Activated CD4-positive, alpha-beta T cell treated with anti-CD3 and anti-CD28 coated beads, Interleukin-2, amount 10 ng/mL, durations not matched to agents 24 days and 14 days (primary cell): ENCODE results near the gene SLC38A6. TPM values are rescaled to one million over a fixed set of nuclear protein-coding genes. Genes with fewer than 3 reads are reported as not detected.
"Not testable (repeated sequence)": the region's sequence is repeated elsewhere in the genome, so short reads cannot be mapped to it uniquely, and the experiment has no call there.

ENCODE experiments used
- DNase-seq: peaks from one replicate; pipeline ENCODE4 v3.0.0; 2022
- H3K27ac Mint-ChIP-seq: one replicate; pipeline ENCODE4 v1.8.0; 2022; ENCODE audit warnings: mild to moderate bottlenecking, mixed read lengths
- H3K27me3 Mint-ChIP-seq: one replicate; pipeline ENCODE4 v1.8.0; 2022; ENCODE audit warnings: mixed read lengths
- H3K36me3 Mint-ChIP-seq: one replicate; pipeline ENCODE4 v1.8.0; 2022; ENCODE audit warnings: low read depth, mild to moderate bottlenecking, mixed read lengths
- H3K4me1 Mint-ChIP-seq: one replicate; pipeline ENCODE4 v1.8.0; 2021; ENCODE audit warnings: mixed read lengths
- H3K4me3 Mint-ChIP-seq: one replicate; pipeline ENCODE4 v1.8.0; 2022; ENCODE audit warnings: mild to moderate bottlenecking, moderate library complexity, mixed read lengths
- H3K9me3 Mint-ChIP-seq: one replicate; pipeline ENCODE4 v1.8.0; 2021; ENCODE audit warnings: mixed read lengths
- intact Hi-C: fragments of 100-400 bp; cut with micrococcal nuclease; formaldehyde crosslinking; loops from one replicate; pipeline ENCODE4 v1.15.1; 2023
- total RNA-seq: library from RNA; stranded (reverse); gene quantifications from 2 replicates; pipeline ENCODE4 v1.2.3, GENCODE V29; 2022

SLC38A6 gene
- total RNA-seq, 1 donor from 2014 or later = 4.7 TPM

DNA sequence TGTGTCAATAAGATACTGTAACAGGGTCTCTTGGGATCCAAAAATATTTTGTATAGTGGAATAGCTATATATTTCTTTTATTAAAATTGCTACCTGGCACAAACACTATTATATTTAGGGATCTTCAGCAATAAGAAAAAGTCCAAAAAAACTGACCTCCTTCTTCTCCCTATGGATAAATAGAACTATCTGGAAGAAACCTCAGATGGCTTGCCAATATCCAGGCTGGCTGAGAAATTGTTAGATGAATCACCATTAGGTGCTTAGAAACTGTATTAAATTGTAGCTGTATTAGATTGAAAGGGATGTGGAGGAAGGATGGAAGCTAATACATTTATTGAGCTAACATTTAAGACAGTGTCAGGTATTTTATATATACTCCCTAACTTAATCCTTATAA, 66.0 kb downstream of the SLC38A6 start:
- Mint-ChIP-seq H3K4me1 (peaks cover 2% of the 10 kb centered on the region), H3K9me3 (no peaks in the 10 kb centered on the region), H3K36me3 (no peaks in the 10 kb centered on the region), H3K4me3 (no peak overlapping the region), H3K27ac (no peak overlapping the region), H3K27me3 (no peaks in the 10 kb centered on the region)
- DNase-seq = no peak
- intact Hi-C loops = no loop called here

DNA sequence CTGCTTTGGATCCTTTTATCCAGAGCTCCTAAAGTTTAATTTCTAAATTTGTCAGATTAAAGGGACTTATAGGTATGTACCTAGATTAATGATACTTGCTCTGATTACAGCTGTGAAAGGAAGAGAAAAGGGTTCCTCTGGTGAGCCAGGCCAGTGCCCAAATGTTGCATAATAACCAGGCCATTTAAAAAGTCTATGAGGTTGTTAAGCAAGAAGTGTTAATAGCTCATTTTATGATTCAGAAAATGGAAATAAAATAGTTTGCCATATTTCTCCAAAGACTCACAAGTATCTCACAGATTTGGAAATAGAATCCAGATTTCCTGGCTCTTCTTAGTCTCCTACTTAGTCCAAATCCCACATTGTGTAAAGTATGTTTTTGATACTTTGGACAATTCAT, 67.6 kb downstream of the SLC38A6 start:
- intact Hi-C loops = no loop called here
- Mint-ChIP-seq H3K4me1 (no peaks in the 10 kb centered on the region), H3K4me3 (no peak overlapping the region), H3K27me3 (no peaks in the 10 kb centered on the region), H3K27ac (no peak overlapping the region), H3K36me3 (no peaks in the 10 kb centered on the region), H3K9me3 (peaks cover 5% of the 10 kb centered on the region)
- DNase-seq = no peak

DNA sequence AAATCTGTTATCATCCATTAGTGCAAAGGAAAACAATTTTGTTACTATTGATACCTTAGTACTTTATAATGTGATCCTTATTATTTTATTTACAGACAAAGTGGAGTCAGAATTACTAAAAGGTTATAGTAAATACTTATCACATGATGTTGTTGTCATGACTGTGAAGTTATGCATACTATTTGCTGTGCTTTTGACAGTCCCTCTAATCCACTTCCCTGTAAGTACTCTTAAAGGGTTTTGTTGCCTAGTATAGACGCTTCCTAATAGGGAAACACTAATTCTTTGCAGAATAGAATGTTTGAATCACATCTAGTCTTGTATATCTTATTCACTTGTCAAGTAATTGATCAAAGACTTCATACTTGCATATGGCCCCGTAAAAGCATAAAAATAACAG, 69.4 kb downstream of the SLC38A6 start:
- Mint-ChIP-seq H3K36me3 (peaks cover 2% of the 10 kb centered on the region), H3K4me1 (no peaks in the 10 kb centered on the region)

DNA sequence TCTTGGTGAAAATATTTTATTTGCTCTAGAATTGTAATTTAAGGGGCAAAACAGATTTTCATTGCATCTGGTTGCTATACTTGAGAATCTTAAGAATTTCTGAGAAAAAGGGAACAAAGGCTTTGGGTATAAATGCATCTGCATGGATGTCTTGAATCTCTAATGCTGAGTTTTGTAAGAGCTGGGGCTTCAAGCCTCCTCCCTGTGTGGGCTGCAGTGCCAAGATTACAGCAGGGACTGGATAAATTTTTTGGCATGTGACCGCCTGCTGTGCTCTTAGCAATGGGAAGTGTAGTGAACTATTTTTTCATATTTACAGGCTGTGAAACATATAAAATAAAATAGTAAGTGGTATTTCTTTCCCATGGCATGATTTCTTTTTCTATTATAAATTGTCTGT, 70.0 kb downstream of the SLC38A6 start:
- H3K27ac Mint-ChIP-seq = no peak overlapping the region

More for the DNA sequence above, 69.4 kb downstream of the SLC38A6 start:
- H3K9me3 Mint-ChIP-seq = peaks cover 8% of the 10 kb centered on the region
- no peak overlapping the region for H3K4me3 Mint-ChIP-seq
- H3K27me3 Mint-ChIP-seq = no peaks in the 10 kb centered on the region
- no peak overlapping the region for H3K27ac Mint-ChIP-seq
- intact Hi-C loops = no loop called here
- DNase-seq = no peak

DNA sequence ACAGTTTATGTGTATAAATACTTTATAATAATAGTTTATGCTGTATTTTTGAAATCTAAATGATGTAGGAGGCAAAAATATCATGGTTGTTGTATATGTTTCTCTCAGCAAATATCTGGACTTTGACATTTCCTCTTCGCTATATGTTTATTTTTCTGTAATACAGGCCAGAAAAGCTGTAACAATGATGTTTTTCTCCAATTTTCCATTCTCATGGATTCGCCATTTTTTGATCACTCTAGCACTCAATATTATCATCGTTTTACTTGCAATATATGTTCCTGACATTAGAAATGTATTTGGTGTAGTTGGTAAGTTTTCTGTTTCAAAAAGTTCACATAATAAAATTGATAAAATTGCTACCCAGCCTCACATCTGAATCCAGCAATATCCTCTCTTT, 70.6 kb downstream of the SLC38A6 start:
- no peak for DNase-seq
- intact Hi-C loops = no loop called here
- Mint-ChIP-seq H3K9me3 (peaks cover 8% of the 10 kb centered on the region), H3K27ac (no peak overlapping the region), H3K4me3 (no peak overlapping the region), H3K4me1 (no peaks in the 10 kb centered on the region), H3K36me3 (peaks cover 2% of the 10 kb centered on the region), H3K27me3 (no peaks in the 10 kb centered on the region)

More for the DNA sequence above, 70.0 kb downstream of the SLC38A6 start:
- H3K36me3 Mint-ChIP-seq = peaks cover 2% of the 10 kb centered on the region
- intact Hi-C loops = no loop called here
- H3K4me3 Mint-ChIP-seq = no peak overlapping the region
- H3K9me3 Mint-ChIP-seq = peaks cover 8% of the 10 kb centered on the region
- no peak for DNase-seq
- no peaks in the 10 kb centered on the region for H3K4me1 Mint-ChIP-seq
- no peaks in the 10 kb centered on the region for H3K27me3 Mint-ChIP-seq

DNA sequence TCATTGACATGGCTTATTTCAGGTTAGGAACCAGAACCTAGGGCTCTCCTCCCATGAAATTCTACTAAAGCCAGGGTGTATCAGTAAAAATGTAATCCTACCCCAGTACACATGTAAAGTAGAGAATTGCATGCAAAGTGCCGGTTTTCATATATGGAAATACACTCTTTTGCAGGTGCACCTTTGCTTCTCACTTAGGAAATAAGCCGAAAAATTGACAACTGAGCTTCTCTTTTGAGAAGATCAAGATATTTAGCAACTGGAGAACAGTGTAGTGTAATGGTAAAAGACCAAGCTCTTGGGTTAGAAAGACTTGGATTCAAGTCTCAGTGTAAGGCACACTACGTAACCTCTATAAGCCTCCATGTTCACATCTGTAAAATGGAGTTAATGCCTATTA, 82.4 kb downstream of the SLC38A6 start:
- Mint-ChIP-seq H3K27me3 (no peaks in the 10 kb centered on the region), H3K4me3 (no peak overlapping the region), H3K27ac (no peak overlapping the region), H3K36me3 (peaks cover 2% of the 10 kb centered on the region), H3K4me1 (no peaks in the 10 kb centered on the region), H3K9me3 (peaks cover 8% of the 10 kb centered on the region)
- intact Hi-C loops = no loop called here
- DNase-seq = no peak

DNA sequence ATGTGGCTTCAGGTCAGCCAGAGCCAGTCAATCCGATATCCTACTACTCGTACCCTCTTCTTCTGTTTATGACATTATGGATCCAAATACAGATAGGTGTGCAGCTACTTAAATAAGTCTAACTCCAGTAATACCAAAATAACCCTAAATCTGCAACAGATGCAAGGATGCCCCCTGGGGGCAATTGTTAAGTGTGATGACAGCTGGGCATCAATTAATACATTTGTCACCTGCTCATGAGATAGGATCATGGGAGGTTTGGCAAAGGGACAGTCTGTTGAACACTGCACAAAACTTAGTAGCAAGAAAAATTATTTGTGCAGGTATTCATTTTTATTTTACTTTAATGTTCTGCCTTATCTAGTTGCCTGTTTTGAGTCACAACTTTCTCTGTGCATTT, 83.2 kb downstream of the SLC38A6 start:
- no peaks in the 10 kb centered on the region for H3K27me3 Mint-ChIP-seq
- no peaks in the 10 kb centered on the region for H3K4me1 Mint-ChIP-seq
- H3K9me3 Mint-ChIP-seq = peaks cover 8% of the 10 kb centered on the region
- no peak overlapping the region for H3K27ac Mint-ChIP-seq
- no peak overlapping the region for H3K4me3 Mint-ChIP-seq
- intact Hi-C loops = no loop called here
- DNase-seq = peak; percentile 45
- H3K36me3 Mint-ChIP-seq = peaks cover 2% of the 10 kb centered on the region

DNA sequence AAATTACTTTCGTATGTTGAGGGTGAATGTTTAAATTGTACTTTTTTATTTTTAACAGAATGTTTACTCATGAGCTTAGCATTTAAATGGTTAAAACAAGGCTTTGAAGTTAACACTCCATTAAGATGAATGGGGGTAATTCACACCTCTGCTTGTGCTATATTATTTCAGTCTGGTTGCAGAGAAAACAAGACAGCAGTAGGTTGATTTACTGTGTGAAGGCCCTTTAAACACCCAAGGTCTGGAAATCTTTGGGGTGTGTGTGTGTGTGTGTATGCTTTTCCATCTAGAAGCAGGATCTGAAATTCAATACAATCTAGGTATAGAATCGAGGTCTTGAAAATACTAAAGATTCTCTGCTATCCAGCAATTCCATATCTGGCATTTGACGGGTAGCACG, 83.8 kb downstream of the SLC38A6 start:
- intact Hi-C loops = no loop called here

DNA sequence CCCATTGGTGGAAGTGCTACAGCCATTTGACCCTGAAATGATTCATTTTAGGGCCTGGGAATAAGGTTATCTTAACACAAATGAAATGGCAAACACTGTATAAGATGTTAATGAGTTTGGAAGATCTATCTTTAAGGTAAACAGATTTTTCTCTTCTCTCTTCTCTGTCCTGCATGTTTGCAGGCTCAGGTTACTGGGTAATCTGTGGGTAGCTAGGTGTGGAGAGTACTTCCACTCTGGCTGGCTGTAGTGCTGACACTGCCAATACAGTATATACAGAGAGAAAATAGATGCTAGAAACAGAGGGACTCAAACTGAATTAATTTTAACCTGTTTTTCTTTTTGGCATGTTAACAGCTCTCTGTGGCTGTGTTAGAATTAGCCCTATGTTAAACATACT, 84.6 kb downstream of the SLC38A6 start:
- Mint-ChIP-seq H3K9me3 (peaks cover 8% of the 10 kb centered on the region), H3K36me3 (peaks cover 2% of the 10 kb centered on the region), H3K27me3 (no peaks in the 10 kb centered on the region), H3K27ac (no peak overlapping the region), H3K4me3 (no peak overlapping the region), H3K4me1 (no peaks in the 10 kb centered on the region)
- no peak for DNase-seq
- intact Hi-C loops = no loop called here

More for the DNA sequence above, 83.8 kb downstream of the SLC38A6 start:
- peaks cover 2% of the 10 kb centered on the region for H3K36me3 Mint-ChIP-seq
- no peaks in the 10 kb centered on the region for H3K4me1 Mint-ChIP-seq
- no peak for DNase-seq
- no peaks in the 10 kb centered on the region for H3K27me3 Mint-ChIP-seq
- no peak overlapping the region for H3K4me3 Mint-ChIP-seq
- H3K9me3 Mint-ChIP-seq = peaks cover 8% of the 10 kb centered on the region
- no peak overlapping the region for H3K27ac Mint-ChIP-seq

DNA sequence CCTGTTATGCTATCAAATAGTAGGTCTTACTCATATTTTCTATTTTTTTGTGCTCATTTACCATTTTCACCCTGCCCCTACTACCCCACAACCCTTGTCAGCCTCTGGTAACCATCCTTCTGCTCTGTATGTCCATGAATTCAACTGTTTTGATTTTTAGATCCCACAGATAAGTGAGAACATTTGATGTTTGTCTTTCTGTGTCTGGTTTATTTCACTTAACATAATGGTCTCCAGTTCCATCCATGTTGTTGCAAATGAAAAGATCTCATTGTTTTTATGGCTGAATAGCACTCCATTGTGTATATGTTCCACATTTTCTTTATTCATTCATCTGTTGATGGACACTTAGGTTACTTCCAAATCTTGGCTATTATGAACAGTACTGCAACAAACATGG, 91.4 kb downstream of the SLC38A6 start:
- H3K9me3 Mint-ChIP-seq, H3K4me1 Mint-ChIP-seq, H3K36me3 Mint-ChIP-seq, H3K27ac Mint-ChIP-seq, intact Hi-C loops, DNase-seq, H3K27me3 Mint-ChIP-seq, H3K4me3 Mint-ChIP-seq: not testable (repeated sequence)

DNA sequence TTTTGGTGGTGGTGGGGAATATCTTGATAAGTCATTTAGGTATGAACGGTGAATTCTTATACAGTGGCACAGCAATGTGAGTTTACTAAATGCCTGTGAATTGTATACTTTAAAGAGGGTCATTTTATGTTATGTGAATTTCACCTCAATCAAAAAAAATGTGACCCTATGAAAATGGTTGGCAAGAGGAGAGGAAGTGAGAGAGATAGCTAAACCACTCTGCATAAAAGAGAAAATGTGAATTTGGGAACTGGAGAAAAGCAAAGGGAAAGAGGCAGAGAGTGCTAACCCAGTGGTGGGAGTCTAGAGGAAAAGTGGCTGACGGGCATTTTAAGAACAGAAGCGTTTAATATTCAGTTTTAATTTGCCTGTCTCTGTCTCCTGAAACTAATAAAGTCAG, 93.8 kb downstream of the SLC38A6 start:
- Mint-ChIP-seq H3K27me3 (no peaks in the 10 kb centered on the region), H3K4me3 (no peak overlapping the region), H3K27ac (no peak overlapping the region), H3K4me1 (no peaks in the 10 kb centered on the region), H3K36me3 (peaks cover 2% of the 10 kb centered on the region), H3K9me3 (peaks cover 3% of the 10 kb centered on the region)
- no peak for DNase-seq
- intact Hi-C loops = no loop called here

DNA sequence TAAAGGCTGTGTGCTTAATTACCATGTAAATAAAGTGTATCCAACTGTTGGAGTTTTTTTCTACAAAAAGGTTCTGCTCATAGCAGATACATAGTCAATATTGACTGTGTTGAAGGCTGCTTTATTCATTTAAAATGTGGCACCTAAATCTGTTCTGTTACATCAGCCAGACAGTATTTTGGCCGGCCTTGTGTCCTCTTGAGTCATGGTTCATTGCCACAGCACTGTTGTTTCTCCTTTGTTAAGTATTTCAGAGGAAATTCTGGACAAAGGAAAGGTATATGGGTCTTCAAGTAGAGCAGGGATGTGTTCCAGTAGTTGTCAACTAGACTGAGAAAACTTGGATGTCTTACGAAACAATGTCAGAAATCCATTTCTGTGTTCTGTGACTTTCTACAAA, 95.5 kb downstream of the SLC38A6 start:
- no peak for DNase-seq
- H3K27me3 Mint-ChIP-seq = no peaks in the 10 kb centered on the region
- H3K9me3 Mint-ChIP-seq = peaks cover 3% of the 10 kb centered on the region
- intact Hi-C loops = no loop called here
- H3K4me3 Mint-ChIP-seq = no peak overlapping the region
- no peaks in the 10 kb centered on the region for H3K4me1 Mint-ChIP-seq
- H3K36me3 Mint-ChIP-seq = peaks cover 2% of the 10 kb centered on the region
- no peak overlapping the region for H3K27ac Mint-ChIP-seq

DNA sequence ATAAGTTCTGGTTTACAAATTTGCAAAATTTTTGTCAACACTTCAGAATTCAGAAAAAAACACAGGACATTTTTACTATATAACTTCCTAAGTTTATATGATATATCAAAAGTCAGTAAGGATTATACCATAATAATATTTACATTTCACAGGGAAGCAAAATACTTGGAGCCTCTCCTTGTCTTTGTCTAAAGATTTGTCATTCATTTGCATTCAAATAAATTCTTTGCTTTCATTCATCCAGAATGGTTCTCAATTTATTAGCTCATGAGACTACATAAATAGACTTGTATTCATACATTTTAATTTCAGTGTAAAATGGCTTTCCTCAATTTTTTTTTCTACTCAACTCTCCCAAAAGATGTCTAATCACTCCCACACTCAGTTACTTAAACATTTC, 96.4 kb downstream of the SLC38A6 start:
- intact Hi-C loops = no loop called here
- Mint-ChIP-seq H3K27ac (no peak overlapping the region), H3K9me3 (peaks cover 3% of the 10 kb centered on the region), H3K36me3 (peaks cover 2% of the 10 kb centered on the region), H3K27me3 (no peaks in the 10 kb centered on the region), H3K4me1 (no peaks in the 10 kb centered on the region), H3K4me3 (no peak overlapping the region)
- no peak for DNase-seq

DNA sequence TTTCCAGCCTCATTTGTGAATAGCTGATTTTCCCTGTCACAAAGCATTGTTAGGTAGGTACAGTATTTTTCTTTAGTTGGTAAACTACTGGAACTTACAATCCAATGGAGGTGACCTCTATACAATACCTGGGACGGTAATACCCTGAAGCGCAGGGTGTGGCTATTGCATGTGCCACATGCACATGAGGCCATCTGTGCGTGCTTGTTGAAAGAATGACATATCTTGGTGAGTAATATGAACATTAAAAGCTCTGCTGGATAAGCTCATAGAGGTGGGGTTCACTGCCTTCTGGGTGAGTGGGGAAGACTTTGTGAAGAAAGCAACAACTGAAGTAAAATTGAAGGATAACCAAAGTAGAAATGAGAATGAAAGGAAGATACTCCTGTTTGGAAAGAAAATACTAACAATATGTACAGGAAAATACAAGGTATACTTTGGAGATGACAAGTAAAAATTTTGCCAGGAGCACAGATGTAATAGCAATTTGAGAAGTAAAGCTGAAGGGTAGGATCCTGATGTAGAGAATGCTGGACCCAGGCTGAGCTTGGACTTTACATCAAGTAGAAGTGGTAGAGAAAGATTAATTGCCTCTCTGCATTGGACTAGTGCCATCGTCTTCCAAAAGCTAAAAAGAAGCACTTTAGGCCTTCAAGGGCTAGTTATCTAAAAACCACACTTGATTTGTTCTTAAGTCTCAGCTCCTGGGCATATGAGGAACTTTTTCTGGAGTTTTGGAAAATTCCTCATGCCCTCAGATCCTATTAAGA, 97.1 kb downstream of the SLC38A6 start:
- Mint-ChIP-seq H3K4me1 (no peaks in the 10 kb centered on the region), H3K36me3 (peaks cover 2% of the 10 kb centered on the region), H3K27ac (no peak overlapping the region), H3K27me3 (no peaks in the 10 kb centered on the region), H3K4me3 (no peak overlapping the region), H3K9me3 (peaks cover 3% of the 10 kb centered on the region)
- no peak for DNase-seq
- intact Hi-C loops = no loop called here

DNA sequence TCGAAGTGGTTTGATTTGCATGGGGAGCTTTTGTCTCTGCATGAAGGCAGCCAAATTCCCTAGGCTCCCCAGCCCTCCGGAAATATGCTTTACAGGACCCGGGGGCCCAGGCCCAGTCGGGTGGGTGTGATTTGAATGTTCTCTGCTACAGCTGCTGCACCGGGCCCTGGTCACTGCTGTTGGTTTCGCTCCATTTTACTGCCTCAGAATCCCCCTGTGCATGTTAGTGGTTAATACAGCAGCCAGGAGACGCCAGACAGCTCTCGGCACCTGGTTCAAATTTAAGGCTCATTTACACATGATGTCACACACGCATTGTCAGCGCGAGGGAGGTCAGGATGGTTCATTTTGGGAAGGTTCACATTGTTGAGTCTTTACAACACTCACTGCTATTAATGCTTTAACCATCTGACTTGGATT, 99.6 kb downstream of the SLC38A6 start:
- no peak overlapping the region for H3K4me3 Mint-ChIP-seq
- no peaks in the 10 kb centered on the region for H3K27me3 Mint-ChIP-seq
- no peaks in the 10 kb centered on the region for H3K9me3 Mint-ChIP-seq

More for the DNA sequence above, 99.6 kb downstream of the SLC38A6 start:
- Mint-ChIP-seq H3K27ac (no peak overlapping the region), H3K4me1 (no peaks in the 10 kb centered on the region), H3K36me3 (peaks cover 2% of the 10 kb centered on the region)
- intact Hi-C loops = no loop called here
- no peak for DNase-seq
